Uterus (tissue), 2 donors: ENCODE measurements around the gene HSD17B7.

Source experiments
- POLR2A ChIP-seq, 2 donors: fragments of 450-650 bp; IDR thresholded peaks; one replicate each; pipeline ENCODE4 v1.6.1; 2016; ENCODE audit warnings: antibody characterized with exemption in 2 of 2, mild to moderate bottlenecking in 1 of 2, moderate library complexity in 1 of 2
- TF ChIP-seq, protein P1 (sequence below), 4 experiments: fragments of 200-600 bp in 2 of 4; fragments of 450-650 bp in 2 of 4; sonication (generic) in 2 of 4; IDR thresholded peaks; one replicate each; pipeline ENCODE4 v1.5.1; 2016 to 2019; ENCODE audit warnings: antibody characterized with exemption in 4 of 4, mild to moderate bottlenecking in 2 of 4, moderate library complexity in 1 of 4

DNA sequence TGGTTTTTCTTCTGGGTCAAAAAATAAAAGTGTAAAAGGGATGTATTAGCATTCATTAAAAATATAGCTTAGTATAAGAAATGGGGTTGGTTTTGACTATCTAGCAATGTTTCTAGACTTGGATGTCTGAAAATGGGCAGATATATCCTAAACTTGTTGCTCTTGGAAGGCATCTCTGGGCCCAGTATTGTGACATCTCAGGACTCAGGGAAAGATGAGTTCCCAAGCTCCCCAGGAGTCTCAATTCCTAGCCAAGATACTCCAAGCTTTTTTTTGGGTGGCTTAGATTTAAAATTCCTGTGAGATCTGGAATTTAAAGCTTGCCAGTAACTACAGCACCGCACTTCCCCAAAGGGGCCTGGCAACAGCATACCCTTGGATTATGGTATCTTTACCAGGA is 11.5 kb upstream of the HSD17B7 start:
- TF ChIP-seq, protein P1, sequence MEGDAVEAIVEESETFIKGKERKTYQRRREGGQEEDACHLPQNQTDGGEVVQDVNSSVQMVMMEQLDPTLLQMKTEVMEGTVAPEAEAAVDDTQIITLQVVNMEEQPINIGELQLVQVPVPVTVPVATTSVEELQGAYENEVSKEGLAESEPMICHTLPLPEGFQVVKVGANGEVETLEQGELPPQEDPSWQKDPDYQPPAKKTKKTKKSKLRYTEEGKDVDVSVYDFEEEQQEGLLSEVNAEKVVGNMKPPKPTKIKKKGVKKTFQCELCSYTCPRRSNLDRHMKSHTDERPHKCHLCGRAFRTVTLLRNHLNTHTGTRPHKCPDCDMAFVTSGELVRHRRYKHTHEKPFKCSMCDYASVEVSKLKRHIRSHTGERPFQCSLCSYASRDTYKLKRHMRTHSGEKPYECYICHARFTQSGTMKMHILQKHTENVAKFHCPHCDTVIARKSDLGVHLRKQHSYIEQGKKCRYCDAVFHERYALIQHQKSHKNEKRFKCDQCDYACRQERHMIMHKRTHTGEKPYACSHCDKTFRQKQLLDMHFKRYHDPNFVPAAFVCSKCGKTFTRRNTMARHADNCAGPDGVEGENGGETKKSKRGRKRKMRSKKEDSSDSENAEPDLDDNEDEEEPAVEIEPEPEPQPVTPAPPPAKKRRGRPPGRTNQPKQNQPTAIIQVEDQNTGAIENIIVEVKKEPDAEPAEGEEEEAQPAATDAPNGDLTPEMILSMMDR (IDR thresholded peaks at IDR 0.05) = no peak
- TF ChIP-seq POLR2A (IDR thresholded peaks at IDR 0.05) = no peak
